ENCODE measurements around the gene RGS6.

RGS6 gene

DNA sequence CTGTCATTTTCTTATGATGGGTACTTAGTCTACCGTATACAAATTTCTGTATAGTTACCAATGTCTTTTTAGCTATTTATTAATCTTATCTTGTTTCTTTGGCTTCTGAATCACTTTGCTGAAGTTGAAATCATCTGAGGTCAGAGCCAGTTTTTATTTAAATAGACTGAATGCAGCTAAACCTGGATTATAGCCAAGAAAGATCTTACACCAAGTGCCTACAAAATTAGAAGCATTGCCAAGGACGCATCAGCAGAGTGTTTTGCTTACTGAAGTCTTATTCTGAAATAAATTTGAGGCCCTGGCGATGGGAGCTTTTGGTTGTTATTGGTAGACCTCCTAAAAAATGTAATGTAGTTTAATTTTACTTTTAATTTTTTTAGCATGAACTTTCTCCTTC is 128.2 kb downstream of the RGS6 start:
- Histone ChIP-seq H3K27ac (no peak overlapping the region), H3K36me3 (replicated peaks) (no peaks in the 10 kb centered on the region), H3K27me3 (replicated peaks) (no peaks in the 10 kb centered on the region), H3K4me3 (ENCODE audit: low read depth, low read length) (no peak overlapping the region)
- DNase-seq = no peak
- TF ChIP-seq, protein P1, sequence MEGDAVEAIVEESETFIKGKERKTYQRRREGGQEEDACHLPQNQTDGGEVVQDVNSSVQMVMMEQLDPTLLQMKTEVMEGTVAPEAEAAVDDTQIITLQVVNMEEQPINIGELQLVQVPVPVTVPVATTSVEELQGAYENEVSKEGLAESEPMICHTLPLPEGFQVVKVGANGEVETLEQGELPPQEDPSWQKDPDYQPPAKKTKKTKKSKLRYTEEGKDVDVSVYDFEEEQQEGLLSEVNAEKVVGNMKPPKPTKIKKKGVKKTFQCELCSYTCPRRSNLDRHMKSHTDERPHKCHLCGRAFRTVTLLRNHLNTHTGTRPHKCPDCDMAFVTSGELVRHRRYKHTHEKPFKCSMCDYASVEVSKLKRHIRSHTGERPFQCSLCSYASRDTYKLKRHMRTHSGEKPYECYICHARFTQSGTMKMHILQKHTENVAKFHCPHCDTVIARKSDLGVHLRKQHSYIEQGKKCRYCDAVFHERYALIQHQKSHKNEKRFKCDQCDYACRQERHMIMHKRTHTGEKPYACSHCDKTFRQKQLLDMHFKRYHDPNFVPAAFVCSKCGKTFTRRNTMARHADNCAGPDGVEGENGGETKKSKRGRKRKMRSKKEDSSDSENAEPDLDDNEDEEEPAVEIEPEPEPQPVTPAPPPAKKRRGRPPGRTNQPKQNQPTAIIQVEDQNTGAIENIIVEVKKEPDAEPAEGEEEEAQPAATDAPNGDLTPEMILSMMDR (IDR thresholded peaks at IDR 0.05; ENCODE audit: low read depth, low read length, missing control alignments) = no peak
- in situ Hi-C loops (cut with HindIII; ENCODE audit: low pct_ligation_motif_present, low sequenced_read_pairs) = no loop called here

DNA sequence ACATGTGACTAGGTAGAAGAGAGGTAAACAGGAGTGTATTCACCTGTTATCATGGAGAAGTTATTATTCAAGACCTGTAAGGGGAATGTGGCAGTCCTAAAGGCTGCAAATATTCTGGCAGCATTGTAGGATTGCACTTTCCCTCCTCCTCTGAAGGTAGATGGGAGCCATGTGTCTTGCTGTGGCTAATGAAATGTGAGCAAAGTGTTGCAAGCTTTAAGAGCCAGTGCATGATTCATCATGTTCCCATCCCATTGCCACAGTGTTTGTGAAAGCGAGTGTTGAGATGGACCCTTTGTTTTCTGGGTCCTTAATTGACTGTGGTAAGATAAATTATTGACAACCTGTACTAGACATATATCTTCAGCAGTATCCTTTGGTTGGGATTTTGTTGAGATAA is 128.7 kb downstream of the RGS6 start:
- TF ChIP-seq, protein P1 (IDR thresholded peaks at IDR 0.05; ENCODE audit: low read depth, low read length, missing control alignments) = no peak
- in situ Hi-C loops (cut with HindIII; ENCODE audit: low pct_ligation_motif_present, low sequenced_read_pairs) = no loop called here
- H3K27me3 ChIP-seq (replicated peaks) = no peaks in the 10 kb centered on the region
- no peak overlapping the region for H3K27ac ChIP-seq
- no peaks in the 10 kb centered on the region for H3K36me3 ChIP-seq (replicated peaks)
- DNase-seq = no peak
- H3K4me3 ChIP-seq (ENCODE audit: low read depth, low read length) = no peak overlapping the region

DNA sequence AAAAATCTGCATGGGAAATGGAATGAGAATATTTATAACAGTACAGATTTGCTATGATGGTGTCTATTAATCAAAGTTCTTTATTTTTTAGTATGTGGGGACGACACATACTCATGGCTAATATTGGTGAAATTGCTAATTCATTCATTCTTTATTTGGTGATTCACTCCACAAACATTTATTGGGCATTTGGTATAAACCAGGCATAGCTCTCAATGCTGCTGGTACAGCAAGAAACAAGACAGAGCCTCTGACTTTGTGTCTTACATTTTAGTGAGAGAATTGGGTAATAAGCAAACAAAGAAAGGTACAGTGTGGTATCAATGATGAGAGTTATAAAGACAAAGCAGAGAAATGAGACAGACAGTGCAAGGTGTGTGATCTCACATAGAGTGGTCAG is 129.5 kb downstream of the RGS6 start:
- Histone ChIP-seq H3K4me3 (ENCODE audit: low read depth, low read length) (no peak overlapping the region), H3K27ac (no peak overlapping the region), H3K36me3 (replicated peaks) (no peaks in the 10 kb centered on the region), H3K27me3 (replicated peaks) (no peaks in the 10 kb centered on the region)
- TF ChIP-seq, protein P1 (IDR thresholded peaks at IDR 0.05; ENCODE audit: low read depth, low read length, missing control alignments) = no peak
- in situ Hi-C loops (cut with HindIII; ENCODE audit: low pct_ligation_motif_present, low sequenced_read_pairs) = no loop called here
- DNase-seq = no peak

DNA sequence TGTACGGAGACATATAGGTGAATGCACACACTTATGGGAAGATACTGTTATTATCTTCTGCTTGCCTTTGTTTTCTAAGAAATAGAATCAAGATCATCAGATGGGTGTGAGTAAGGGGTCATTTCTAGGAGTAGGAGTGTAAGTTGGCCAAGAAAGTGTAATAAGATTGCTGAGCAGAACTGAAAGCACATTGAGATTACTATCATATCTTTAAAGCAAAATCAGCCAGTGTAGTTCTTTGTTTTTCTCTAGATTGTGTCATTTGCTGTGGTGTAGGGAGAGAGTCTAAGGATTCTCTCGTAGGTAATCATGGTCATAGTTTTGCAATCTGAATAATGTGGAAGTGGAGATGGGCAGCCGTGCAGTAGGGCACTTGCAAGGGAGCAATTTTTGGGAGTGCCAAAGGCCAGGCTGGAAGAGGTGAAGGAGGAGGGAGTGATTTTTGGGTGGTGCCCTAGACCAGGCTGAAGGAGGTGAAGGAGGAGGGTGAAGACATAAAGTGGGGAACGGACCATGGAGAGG is 131.6 kb downstream of the RGS6 start:
- no peak for DNase-seq
- no peak overlapping the region for H3K27ac ChIP-seq
- TF ChIP-seq, protein P1 (IDR thresholded peaks at IDR 0.05; ENCODE audit: low read depth, low read length, missing control alignments) = no peak
- H3K36me3 ChIP-seq (replicated peaks) = no peaks in the 10 kb centered on the region
- in situ Hi-C loops (cut with HindIII; ENCODE audit: low pct_ligation_motif_present, low sequenced_read_pairs) = no loop called here
- no peak overlapping the region for H3K4me3 ChIP-seq (ENCODE audit: low read depth, low read length)
- H3K27me3 ChIP-seq (replicated peaks) = no peaks in the 10 kb centered on the region

DNA sequence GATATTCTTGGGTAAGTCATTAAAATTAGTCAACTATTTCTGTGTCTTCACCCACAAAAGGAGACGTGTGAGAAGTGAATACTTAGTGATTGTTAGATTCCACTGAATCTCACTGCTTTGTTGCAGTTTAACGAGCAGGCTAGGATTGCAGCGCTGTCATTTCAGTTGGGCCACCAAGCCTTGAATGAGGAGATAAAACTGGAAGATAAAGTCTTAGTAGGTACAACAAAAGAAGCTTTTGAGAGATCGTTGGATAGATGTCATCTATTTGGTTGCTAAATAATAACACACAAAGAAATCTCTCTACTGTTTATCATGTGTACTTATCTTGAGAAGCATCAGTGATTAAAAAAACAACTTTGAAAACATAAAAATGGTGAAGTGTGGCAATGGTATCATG is 132.3 kb downstream of the RGS6 start:
- DNase-seq = no peak
- H3K27me3 ChIP-seq (replicated peaks) = no peaks in the 10 kb centered on the region
- in situ Hi-C loops (cut with HindIII; ENCODE audit: low pct_ligation_motif_present, low sequenced_read_pairs) = no loop called here
- no peak overlapping the region for H3K27ac ChIP-seq
- no peak overlapping the region for H3K4me3 ChIP-seq (ENCODE audit: low read depth, low read length)
- H3K36me3 ChIP-seq (replicated peaks) = no peaks in the 10 kb centered on the region
- TF ChIP-seq, protein P1 (IDR thresholded peaks at IDR 0.05; ENCODE audit: low read depth, low read length, missing control alignments) = no peak

DNA sequence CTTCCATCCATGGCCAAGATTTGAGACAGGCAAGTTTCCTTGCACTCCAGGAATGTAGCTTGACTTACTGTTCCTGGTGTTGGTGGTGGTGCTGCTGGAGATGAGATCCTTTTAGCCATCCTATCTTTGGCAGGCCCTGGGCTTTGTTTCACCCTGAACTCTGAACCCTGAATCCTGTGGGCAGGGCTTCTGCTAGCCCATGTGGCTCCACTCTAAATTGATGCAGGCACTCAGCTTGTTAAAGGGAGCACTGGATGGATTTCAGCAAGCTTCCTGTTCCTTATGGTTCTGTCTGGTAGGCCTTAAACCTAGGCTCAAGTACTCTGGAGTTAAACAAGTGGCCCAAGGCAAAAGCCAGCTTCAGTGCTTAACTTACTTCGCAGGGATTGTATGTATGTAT is 138.2 kb downstream of the RGS6 start:
- Histone ChIP-seq H3K27me3 (replicated peaks) (no peaks in the 10 kb centered on the region), H3K4me3 (ENCODE audit: low read depth, low read length) (no peak overlapping the region), H3K27ac (no peak overlapping the region), H3K36me3 (replicated peaks) (no peaks in the 10 kb centered on the region)
- in situ Hi-C loops (cut with HindIII; ENCODE audit: low pct_ligation_motif_present, low sequenced_read_pairs) = no loop called here
- TF ChIP-seq, protein P1 (IDR thresholded peaks at IDR 0.05; ENCODE audit: low read depth, low read length, missing control alignments) = no peak
- no peak for DNase-seq

Data from brain microvascular endothelial cell (primary cell).